HepG2 (cell line): ENCODE measurements around the gene DHX16. TPM values are rescaled to one million over a fixed set of nuclear protein-coding genes. Genes with fewer than 3 reads are reported as not detected.

Source experiments
- ASH2L ChIP-seq: fragments of 300-600, 200-600 bp; sonication (generic); IDR thresholded peaks from 2 replicates; pipeline ENCODE4 v1.7.0; 2017; ENCODE audit warnings: low read depth, mild to moderate bottlenecking, moderate library complexity, mixed read lengths, low read length; ENCODE audit not compliant: insufficient read length
- DNMT1 ChIP-seq: sonication (generic); formaldehyde crosslinking; IDR thresholded peaks from 2 replicates; pipeline ENCODE4 v1.5.1; 2020; ENCODE audit warnings: mild to moderate bottlenecking, missing genetic modification reagents
- EP300 ChIP-seq, 3 experiments: sonication (generic) in 1 of 3; formaldehyde crosslinking in 1 of 3; IDR thresholded peaks; 2 replicates each; pipeline versions ENCODE4 v1.5.1 to v1.6.1; 2011 to 2020; ENCODE audit warnings: low read depth in 2 of 3, low read length in 2 of 3, borderline replicate concordance in 1 of 3, improper control_type of control experiment in 1 of 3, mild to moderate bottlenecking in 1 of 3, missing genetic modification reagents in 1 of 3, moderate library complexity in 1 of 3
- FOXA1 ChIP-seq, 2 experiments: fragments of 450-650 bp in 1 of 2; sonication (generic) in 1 of 2; formaldehyde crosslinking in 1 of 2; IDR thresholded peaks; 2 replicates each; pipeline versions ENCODE4 v1.4.0 to v1.6.1; 2016 to 2020; ENCODE audit warnings: missing genetic modification reagents in 1 of 2
- FOXM1 ChIP-seq: sonication (generic); formaldehyde crosslinking; IDR thresholded peaks from 2 replicates; pipeline ENCODE4 v1.5.0; 2020; ENCODE audit warnings: missing genetic modification reagents
- FOXO1 ChIP-seq: sonication (generic); formaldehyde crosslinking; IDR thresholded peaks from 2 replicates; pipeline ENCODE4 v1.4.0; 2020; ENCODE audit warnings: missing genetic modification reagents
- KLF11 ChIP-seq: IDR thresholded peaks from 2 replicates; pipeline ENCODE4 v1.6.1; 2016; ENCODE audit warnings: missing compliant biosample characterization
- MAZ ChIP-seq, 2 experiments: sonication (generic) in 1 of 2; formaldehyde crosslinking in 1 of 2; IDR thresholded peaks; 2 replicates each; pipeline versions ENCODE4 v1.5.0 to v1.6.1; 2012 to 2020; ENCODE audit warnings: low read depth in 2 of 2, mild to moderate bottlenecking in 2 of 2, borderline replicate concordance in 1 of 2, improper control_type of control experiment in 1 of 2, low read length in 1 of 2, missing genetic modification reagents in 1 of 2, moderate library complexity in 1 of 2
- MED1 ChIP-seq: sonication (generic); formaldehyde crosslinking; IDR thresholded peaks from 2 replicates; pipeline ENCODE4 v1.4.0; 2020; ENCODE audit warnings: missing genetic modification reagents
- NCOR1 ChIP-seq: fragments of 200-600 bp; sonication (generic); IDR thresholded peaks from 2 replicates; pipeline ENCODE4 v1.7.0; 2017; ENCODE audit warnings: antibody characterized with exemption, low read length, borderline replicate concordance
- PCBP1 ChIP-seq: fragments of 200-400 bp; formaldehyde crosslinking; IDR thresholded peaks from 2 replicates; pipeline ENCODE4 v1.6.1; 2017; ENCODE audit warnings: mild to moderate bottlenecking, low read depth, low read length, borderline replicate concordance
- SMAD3 ChIP-seq: sonication (generic); formaldehyde crosslinking; IDR thresholded peaks from 2 replicates; pipeline ENCODE4 v1.4.0; 2020; ENCODE audit warnings: missing genetic modification reagents
- ZNF142 ChIP-seq: sonication (generic); formaldehyde crosslinking; IDR thresholded peaks from 2 replicates; pipeline ENCODE4 v1.4.0; 2020; ENCODE audit warnings: missing genetic modification reagents
- ZNF546 ChIP-seq: sonication (generic); formaldehyde crosslinking; conservative IDR thresholded peaks from 2 replicates; pipeline ENCODE4 v1.8.1; 2023; ENCODE audit warnings: mild to moderate bottlenecking, missing genetic modification reagents
- ZNF773 ChIP-seq: sonication (generic); formaldehyde crosslinking; IDR thresholded peaks from 2 replicates; pipeline ENCODE4 v1.4.0; 2020; ENCODE audit warnings: missing genetic modification reagents, borderline replicate concordance
- ZSCAN12 ChIP-seq: sonication (generic); formaldehyde crosslinking; IDR thresholded peaks from 2 replicates; pipeline ENCODE4 v1.9.0; 2021; ENCODE audit warnings: mild to moderate bottlenecking, missing genetic modification reagents
- polyA plus RNA-seq, 8 experiments: library from polyadenylated mRNA; depleted of rRNA in 3 of 8; stranded (reverse) in 7 of 8; unstranded in 1 of 8; fragments of >200 nt; fragmentation: Illumina TruSeq in 4 of 8; extraction: Trizol in 4 of 8; gene quantifications; 2 replicates each; pipeline versions ENCODE4 v1.2.1 to v1.2.3, GENCODE V29; 2011 to 2016; ENCODE audit warnings: low read depth in 4 of 8, missing spikeins in 1 of 8, mixed read lengths in 1 of 8; ENCODE audit not compliant: insufficient read depth in 1 of 8
- total RNA-seq, 5 experiments: library from RNA; depleted of rRNA; stranded (reverse); fragments of >200 nt; fragmentation: Illumina TruSeq; extraction: Trizol; gene quantifications; 2 replicates each; pipeline ENCODE4 v1.2.3, GENCODE V29; 2016; ENCODE audit warnings: low read depth in 1 of 5
- TF ChIP-seq, protein P1 (sequence below): sonication (generic); formaldehyde crosslinking; conservative IDR thresholded peaks from 2 replicates; pipeline ENCODE4 v1.8.0; 2022; ENCODE audit warnings: low read depth, missing genetic modification reagents
- TF ChIP-seq, protein P2 (sequence below): IDR thresholded peaks from 2 replicates; pipeline ENCODE4 v1.4.0; 2020; ENCODE audit warnings: mild to moderate bottlenecking, missing genetic modification reagents

The DHX16 gene
- total and polyA plus RNA-seq, 2 of the 13 experiments (the other 11 are each of a cell fraction or from before 2014, with no cell fraction given) = 57.0 to 58.5 TPM

GRCh38 chr6:30614843-30615218, 58.0 kb downstream of the DHX16 start (continued):
- no peak for TF ChIP-seq ASH2L
- TF ChIP-seq KLF11 (CRISPR knock-in tag) = peak; percentile 85
- TF ChIP-seq MAZ (IDR thresholded peaks at IDR 0.05; ENCODE audit: borderline replicate concordance, low read depth, low read length) = no peak
- 0 out of 2 replicates have a peak, but pooled peaks have one; percentile 16 for TF ChIP-seq MAZ (CRISPR knock-in tag; IDR thresholded peaks at IDR 0.05; ENCODE audit: low read depth)
- no peak for TF ChIP-seq FOXA1 (IDR thresholded peaks at IDR 0.05)
- TF ChIP-seq FOXA1 (CRISPR knock-in tag; IDR thresholded peaks at IDR 0.05) = 0 out of 2 replicates have a peak, but pooled peaks have one; percentile 34
- no peak for TF ChIP-seq ZSCAN12 (CRISPR knock-in tag)
- no peak for TF ChIP-seq ZNF773 (CRISPR knock-in tag)
- no peak for TF ChIP-seq PCBP1
- TF ChIP-seq, protein P1, sequence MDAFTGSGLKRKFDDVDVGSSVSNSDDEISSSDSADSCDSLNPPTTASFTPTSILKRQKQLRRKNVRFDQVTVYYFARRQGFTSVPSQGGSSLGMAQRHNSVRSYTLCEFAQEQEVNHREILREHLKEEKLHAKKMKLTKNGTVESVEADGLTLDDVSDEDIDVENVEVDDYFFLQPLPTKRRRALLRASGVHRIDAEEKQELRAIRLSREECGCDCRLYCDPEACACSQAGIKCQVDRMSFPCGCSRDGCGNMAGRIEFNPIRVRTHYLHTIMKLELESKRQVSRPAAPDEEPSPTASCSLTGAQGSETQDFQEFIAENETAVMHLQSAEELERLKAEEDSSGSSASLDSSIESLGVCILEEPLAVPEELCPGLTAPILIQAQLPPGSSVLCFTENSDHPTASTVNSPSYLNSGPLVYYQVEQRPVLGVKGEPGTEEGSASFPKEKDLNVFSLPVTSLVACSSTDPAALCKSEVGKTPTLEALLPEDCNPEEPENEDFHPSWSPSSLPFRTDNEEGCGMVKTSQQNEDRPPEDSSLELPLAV = no peak
- TF ChIP-seq FOXM1 (CRISPR knock-in tag) = no peak
- peak in 1 of 2 experiments; percentile 52; a peak in 2 of 4 replicates for TF ChIP-seq EP300 (IDR thresholded peaks at IDR 0.05; ENCODE audit: low read depth in 2 of 2, low read length in 2 of 2)
- TF ChIP-seq EP300 (CRISPR knock-in tag; IDR thresholded peaks at IDR 0.05; ENCODE audit: borderline replicate concordance) = no peak
- TF ChIP-seq ZNF546 (CRISPR knock-in tag) = 0 out of 2 replicates have a peak, but pooled peaks have one; percentile 25
- TF ChIP-seq NCOR1 = peak; percentile 68; the same call in 1 of the 2 replicates
- TF ChIP-seq, protein P2, sequence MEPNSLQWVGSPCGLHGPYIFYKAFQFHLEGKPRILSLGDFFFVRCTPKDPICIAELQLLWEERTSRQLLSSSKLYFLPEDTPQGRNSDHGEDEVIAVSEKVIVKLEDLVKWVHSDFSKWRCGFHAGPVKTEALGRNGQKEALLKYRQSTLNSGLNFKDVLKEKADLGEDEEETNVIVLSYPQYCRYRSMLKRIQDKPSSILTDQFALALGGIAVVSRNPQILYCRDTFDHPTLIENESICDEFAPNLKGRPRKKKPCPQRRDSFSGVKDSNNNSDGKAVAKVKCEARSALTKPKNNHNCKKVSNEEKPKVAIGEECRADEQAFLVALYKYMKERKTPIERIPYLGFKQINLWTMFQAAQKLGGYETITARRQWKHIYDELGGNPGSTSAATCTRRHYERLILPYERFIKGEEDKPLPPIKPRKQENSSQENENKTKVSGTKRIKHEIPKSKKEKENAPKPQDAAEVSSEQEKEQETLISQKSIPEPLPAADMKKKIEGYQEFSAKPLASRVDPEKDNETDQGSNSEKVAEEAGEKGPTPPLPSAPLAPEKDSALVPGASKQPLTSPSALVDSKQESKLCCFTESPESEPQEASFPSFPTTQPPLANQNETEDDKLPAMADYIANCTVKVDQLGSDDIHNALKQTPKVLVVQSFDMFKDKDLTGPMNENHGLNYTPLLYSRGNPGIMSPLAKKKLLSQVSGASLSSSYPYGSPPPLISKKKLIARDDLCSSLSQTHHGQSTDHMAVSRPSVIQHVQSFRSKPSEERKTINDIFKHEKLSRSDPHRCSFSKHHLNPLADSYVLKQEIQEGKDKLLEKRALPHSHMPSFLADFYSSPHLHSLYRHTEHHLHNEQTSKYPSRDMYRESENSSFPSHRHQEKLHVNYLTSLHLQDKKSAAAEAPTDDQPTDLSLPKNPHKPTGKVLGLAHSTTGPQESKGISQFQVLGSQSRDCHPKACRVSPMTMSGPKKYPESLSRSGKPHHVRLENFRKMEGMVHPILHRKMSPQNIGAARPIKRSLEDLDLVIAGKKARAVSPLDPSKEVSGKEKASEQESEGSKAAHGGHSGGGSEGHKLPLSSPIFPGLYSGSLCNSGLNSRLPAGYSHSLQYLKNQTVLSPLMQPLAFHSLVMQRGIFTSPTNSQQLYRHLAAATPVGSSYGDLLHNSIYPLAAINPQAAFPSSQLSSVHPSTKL (CRISPR knock-in tag) = peak; percentile 50; the same call in 1 of the 2 replicates
- peak; percentile 71 for TF ChIP-seq MED1
- peak; percentile 41; the same call in 1 of the 2 replicates for TF ChIP-seq FOXO1 (CRISPR knock-in tag)
- 0 out of 2 replicates have a peak, but pooled peaks have one; percentile 10 for TF ChIP-seq ZNF142 (CRISPR knock-in tag)
- peak; percentile 73; the same call in 1 of the 2 replicates for TF ChIP-seq SMAD3 (CRISPR knock-in tag)
- no peak for TF ChIP-seq DNMT1 (CRISPR knock-in tag)
